ENCODE measurements around the gene EBI3. TPM values are rescaled to one million over a fixed set of nuclear protein-coding genes. Genes with fewer than 3 reads are reported as not detected.

EBI3 gene
- polyA plus RNA-seq, 1 donor from 2014 or later = not detected

DNA sequence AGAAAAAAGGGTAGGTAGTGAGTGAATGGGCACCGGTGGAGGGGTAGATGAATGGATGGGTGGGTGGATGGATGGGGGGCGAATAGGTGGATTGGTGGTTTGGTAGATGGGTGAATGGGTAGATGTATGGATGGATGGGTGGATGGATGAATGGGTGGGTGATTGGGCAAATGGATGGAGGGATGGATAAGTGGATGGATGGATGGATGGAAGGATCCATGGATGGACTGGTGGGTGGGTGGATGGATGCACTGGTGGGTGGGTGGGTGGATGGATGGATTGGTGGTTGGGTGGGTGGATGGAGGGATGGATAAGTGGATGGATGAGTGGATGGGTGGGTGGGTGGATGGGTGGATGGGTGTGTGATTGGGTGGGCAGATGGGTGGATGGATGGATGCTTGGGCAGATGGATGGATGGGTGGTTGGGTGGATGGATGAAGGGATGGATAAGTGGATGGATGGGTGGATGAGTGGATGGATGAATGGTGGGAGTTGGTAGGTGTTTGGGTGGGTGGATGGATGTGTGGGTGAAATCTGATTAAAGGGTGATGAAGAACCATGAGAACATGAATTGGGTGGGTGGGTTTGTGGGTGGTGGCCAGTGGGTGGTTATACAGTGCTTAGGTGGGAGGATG lies 44.5 kb upstream of the EBI3 start:
- H2AFZ ChIP-seq (ENCODE audit: low read depth, low read length) = no peak overlapping the region
- no peaks in the 10 kb centered on the region for H3K9me2 ChIP-seq (ENCODE audit: insufficient read depth, low read length)
- no peak overlapping the region for H3K4me3 ChIP-seq (ENCODE audit: low read length)

DNA sequence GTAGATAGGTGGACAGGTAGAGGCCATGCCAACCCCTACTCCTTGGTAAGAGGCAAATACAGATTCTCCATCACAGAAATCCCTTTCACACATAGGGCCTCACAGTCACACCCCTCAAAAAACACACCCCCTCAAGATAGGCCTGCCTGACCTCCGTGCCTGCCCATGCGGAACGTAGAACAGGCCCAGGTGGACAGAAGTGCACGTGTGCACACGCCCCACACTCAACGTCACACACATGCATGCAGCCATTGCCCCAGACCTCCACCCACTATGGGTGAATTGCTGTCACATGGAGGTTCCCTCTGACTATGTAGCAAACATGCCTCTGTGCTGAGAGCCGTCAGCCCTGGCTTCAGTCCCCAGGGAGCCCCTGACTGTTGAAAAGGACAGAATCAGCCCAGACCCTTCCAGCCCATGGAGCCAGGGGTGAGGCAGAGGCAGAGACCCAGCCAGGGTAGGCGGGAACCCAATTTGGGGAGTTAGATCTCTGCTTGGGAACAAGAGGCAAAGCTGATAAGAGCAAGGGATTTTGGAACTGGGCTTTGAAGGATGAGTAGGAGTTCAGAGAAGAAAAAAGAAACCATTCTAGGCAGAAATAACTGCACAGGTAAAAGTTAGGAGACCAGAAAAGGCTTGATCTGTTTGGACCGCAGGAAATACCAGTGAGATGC lies 43.8 kb upstream of the EBI3 start:
- Histone ChIP-seq H3K27ac (ENCODE audit: low read length) (no peak overlapping the region), H3K79me2 (replicated peaks; ENCODE audit: insufficient read depth, low read length) (peaks cover 12% of the 10 kb centered on the region), H3F3A (ENCODE audit: insufficient read depth, low read length, poor library complexity, severe bottlenecking) (no peaks in the 10 kb centered on the region), H3K9me3 (ENCODE audit: low read length) (no peaks in the 10 kb centered on the region), H3K4me3 (ENCODE audit: low read length) (no peak overlapping the region), H3K9ac (ENCODE audit: low read length) (no peak overlapping the region), H2AFZ (ENCODE audit: low read depth, low read length) (no peak overlapping the region), H3K36me3 (ENCODE audit: insufficient read depth, low read length) (no peaks in the 10 kb centered on the region), H3K4me2 (ENCODE audit: low read length) (no peak overlapping the region), H3K9me2 (ENCODE audit: insufficient read depth, low read length) (no peaks in the 10 kb centered on the region), H3K27me3 (ENCODE audit: insufficient read depth, low read depth, low read length) (no peaks in the 10 kb centered on the region), H4K20me1 (ENCODE audit: insufficient read depth) (no peaks in the 10 kb centered on the region)
- TF ChIP-seq, protein P1, sequence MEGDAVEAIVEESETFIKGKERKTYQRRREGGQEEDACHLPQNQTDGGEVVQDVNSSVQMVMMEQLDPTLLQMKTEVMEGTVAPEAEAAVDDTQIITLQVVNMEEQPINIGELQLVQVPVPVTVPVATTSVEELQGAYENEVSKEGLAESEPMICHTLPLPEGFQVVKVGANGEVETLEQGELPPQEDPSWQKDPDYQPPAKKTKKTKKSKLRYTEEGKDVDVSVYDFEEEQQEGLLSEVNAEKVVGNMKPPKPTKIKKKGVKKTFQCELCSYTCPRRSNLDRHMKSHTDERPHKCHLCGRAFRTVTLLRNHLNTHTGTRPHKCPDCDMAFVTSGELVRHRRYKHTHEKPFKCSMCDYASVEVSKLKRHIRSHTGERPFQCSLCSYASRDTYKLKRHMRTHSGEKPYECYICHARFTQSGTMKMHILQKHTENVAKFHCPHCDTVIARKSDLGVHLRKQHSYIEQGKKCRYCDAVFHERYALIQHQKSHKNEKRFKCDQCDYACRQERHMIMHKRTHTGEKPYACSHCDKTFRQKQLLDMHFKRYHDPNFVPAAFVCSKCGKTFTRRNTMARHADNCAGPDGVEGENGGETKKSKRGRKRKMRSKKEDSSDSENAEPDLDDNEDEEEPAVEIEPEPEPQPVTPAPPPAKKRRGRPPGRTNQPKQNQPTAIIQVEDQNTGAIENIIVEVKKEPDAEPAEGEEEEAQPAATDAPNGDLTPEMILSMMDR (IDR thresholded peaks at IDR 0.05; ENCODE audit: poor library complexity, severe bottlenecking) = no peak
- TF ChIP-seq POLR2AphosphoS5 (IDR thresholded peaks at IDR 0.05) (no peak), EP300 (conservative IDR thresholded peaks at IDR 0.05; ENCODE audit: poor library complexity, severe bottlenecking) (no peak)

More for the DNA sequence above, 44.5 kb upstream of the EBI3 start:
- no peak overlapping the region for H3K27ac ChIP-seq (ENCODE audit: low read length)
- H3K9me3 ChIP-seq (ENCODE audit: low read length) = no peaks in the 10 kb centered on the region
- no peaks in the 10 kb centered on the region for H4K20me1 ChIP-seq (ENCODE audit: insufficient read depth)
- no peak overlapping the region for H3K9ac ChIP-seq (ENCODE audit: low read length)
- TF ChIP-seq, protein P2, sequence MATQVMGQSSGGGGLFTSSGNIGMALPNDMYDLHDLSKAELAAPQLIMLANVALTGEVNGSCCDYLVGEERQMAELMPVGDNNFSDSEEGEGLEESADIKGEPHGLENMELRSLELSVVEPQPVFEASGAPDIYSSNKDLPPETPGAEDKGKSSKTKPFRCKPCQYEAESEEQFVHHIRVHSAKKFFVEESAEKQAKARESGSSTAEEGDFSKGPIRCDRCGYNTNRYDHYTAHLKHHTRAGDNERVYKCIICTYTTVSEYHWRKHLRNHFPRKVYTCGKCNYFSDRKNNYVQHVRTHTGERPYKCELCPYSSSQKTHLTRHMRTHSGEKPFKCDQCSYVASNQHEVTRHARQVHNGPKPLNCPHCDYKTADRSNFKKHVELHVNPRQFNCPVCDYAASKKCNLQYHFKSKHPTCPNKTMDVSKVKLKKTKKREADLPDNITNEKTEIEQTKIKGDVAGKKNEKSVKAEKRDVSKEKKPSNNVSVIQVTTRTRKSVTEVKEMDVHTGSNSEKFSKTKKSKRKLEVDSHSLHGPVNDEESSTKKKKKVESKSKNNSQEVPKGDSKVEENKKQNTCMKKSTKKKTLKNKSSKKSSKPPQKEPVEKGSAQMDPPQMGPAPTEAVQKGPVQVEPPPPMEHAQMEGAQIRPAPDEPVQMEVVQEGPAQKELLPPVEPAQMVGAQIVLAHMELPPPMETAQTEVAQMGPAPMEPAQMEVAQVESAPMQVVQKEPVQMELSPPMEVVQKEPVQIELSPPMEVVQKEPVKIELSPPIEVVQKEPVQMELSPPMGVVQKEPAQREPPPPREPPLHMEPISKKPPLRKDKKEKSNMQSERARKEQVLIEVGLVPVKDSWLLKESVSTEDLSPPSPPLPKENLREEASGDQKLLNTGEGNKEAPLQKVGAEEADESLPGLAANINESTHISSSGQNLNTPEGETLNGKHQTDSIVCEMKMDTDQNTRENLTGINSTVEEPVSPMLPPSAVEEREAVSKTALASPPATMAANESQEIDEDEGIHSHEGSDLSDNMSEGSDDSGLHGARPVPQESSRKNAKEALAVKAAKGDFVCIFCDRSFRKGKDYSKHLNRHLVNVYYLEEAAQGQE (IDR thresholded peaks at IDR 0.05; ENCODE audit: borderline replicate concordance) = no peak
- TF ChIP-seq, protein P1 (IDR thresholded peaks at IDR 0.05; ENCODE audit: poor library complexity, severe bottlenecking) = no peak
- TF ChIP-seq TAF1 (IDR thresholded peaks at IDR 0.05; ENCODE audit: low read depth) (no peak), SMC3 (conservative IDR thresholded peaks at IDR 0.05; ENCODE audit: poor library complexity) (no peak), RAD21 (conservative IDR thresholded peaks at IDR 0.05) (no peak), POLR2AphosphoS5 (IDR thresholded peaks at IDR 0.05) (no peak)
- H3K36me3 ChIP-seq (ENCODE audit: insufficient read depth, low read length) = no peaks in the 10 kb centered on the region
- no peak overlapping the region for H3K4me2 ChIP-seq (ENCODE audit: low read length)
- peaks cover 12% of the 10 kb centered on the region for H3K79me2 ChIP-seq (replicated peaks; ENCODE audit: insufficient read depth, low read length)
- no peaks in the 10 kb centered on the region for H3K27me3 ChIP-seq (ENCODE audit: insufficient read depth, low read depth, low read length)
- no peaks in the 10 kb centered on the region for H3F3A ChIP-seq (ENCODE audit: insufficient read depth, low read length, poor library complexity, severe bottlenecking)

Data from neural cell (in vitro differentiated cells).